Measurements from ENCODE around the gene MSMO1.

Gene MSMO1

DNA sequence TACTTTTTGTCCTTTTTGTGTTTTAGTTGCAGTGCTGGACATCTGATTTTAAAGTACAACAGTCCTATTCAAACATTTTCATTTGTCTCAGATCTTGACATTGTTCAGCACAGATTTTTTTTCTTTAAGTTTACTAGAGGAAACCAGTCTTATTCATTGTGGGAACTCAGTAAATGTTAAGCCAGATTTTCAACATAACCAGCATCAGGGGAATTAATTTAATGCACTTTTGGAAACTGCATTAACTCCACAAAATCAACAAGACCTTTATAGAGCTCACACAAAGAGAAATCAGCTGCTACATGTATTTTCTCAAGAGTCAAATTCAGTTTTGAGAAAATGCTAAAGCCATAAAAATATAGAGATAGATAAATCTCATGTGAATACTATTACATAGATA, 61.3 kb downstream of the MSMO1 start:
- Mint-ChIP-seq H3K4me1 (no peaks in the 10 kb centered on the region), H3K27me3 (peaks cover 63% of the 10 kb centered on the region), H3K4me3 (no peak overlapping the region), H3K27ac (ENCODE audit: low read depth) (no peak overlapping the region), H3K9me3 (no peaks in the 10 kb centered on the region), H3K36me3 (ENCODE audit: insufficient read depth) (no peaks in the 10 kb centered on the region)
- DNase-seq (ENCODE audit: low spot score in 2 of 2) (no peak), ATAC-seq (replicated peaks; ENCODE audit: extremely low read depth, poor library complexity, severe bottlenecking) (no peak)
